NCI-H2196 treated with DMSO at 0.1 percent for 48 hours (cell line): ENCODE results near the gene FOXO3.

ENCODE experiments used
- DNase-seq: peaks from one replicate; lab custom pipeline; 2025; ENCODE audit not compliant: unreplicated experiment; lab: John Stamatoyannopoulos, UW

Gene FOXO3

GRCh38 chr6:108594151-108594550 lies 33.4 kb downstream of the FOXO3 start:
- DNase-seq = no peak

- DNase-seq = no peak
Measured at GRCh38 chr6:108594640-108595039, 33.9 kb downstream of the FOXO3 start.

- no peak for DNase-seq
Measured at GRCh38 chr6:108596956-108597355, 36.2 kb downstream of the FOXO3 start.

- no peak for DNase-seq
Measured at GRCh38 chr6:108597572-108598304, 37.0 kb downstream of the FOXO3 start.

- DNase-seq = no peak
Measured at GRCh38 chr6:108598305-108598863, 37.7 kb downstream of the FOXO3 start.

GRCh38 chr6:108604156-108604555 lies 43.4 kb downstream of the FOXO3 start:
- no peak for DNase-seq

GRCh38 chr6:108606250-108606690 lies 45.6 kb downstream of the FOXO3 start:
- no peak for DNase-seq

GRCh38 chr6:108608453-108609275 lies 47.9 kb downstream of the FOXO3 start:
- no peak for DNase-seq

- no peak for DNase-seq
Measured at GRCh38 chr6:108609276-108609769, 48.6 kb downstream of the FOXO3 start.

- no peak for DNase-seq
Measured at GRCh38 chr6:108610270-108610839, 49.6 kb downstream of the FOXO3 start.

- DNase-seq = no peak
Measured at GRCh38 chr6:108610957-108611586, 50.4 kb downstream of the FOXO3 start.

GRCh38 chr6:108612852-108613251 lies 52.1 kb downstream of the FOXO3 start:
- DNase-seq = no peak

GRCh38 chr6:108616544-108616943 lies 55.8 kb downstream of the FOXO3 start:
- no peak for DNase-seq

- no peak for DNase-seq
Measured at GRCh38 chr6:108616973-108617372, 56.3 kb downstream of the FOXO3 start.

GRCh38 chr6:108618623-108619152 lies 58.0 kb downstream of the FOXO3 start:
- DNase-seq = no peak

- no peak for DNase-seq
Measured at GRCh38 chr6:108619431-108620197, 58.9 kb downstream of the FOXO3 start.

GRCh38 chr6:108621117-108621516 lies 60.4 kb downstream of the FOXO3 start:
- no peak for DNase-seq

- DNase-seq = no peak
Measured at GRCh38 chr6:108622641-108623298, 62.1 kb downstream of the FOXO3 start.

- no peak for DNase-seq
Measured at GRCh38 chr6:108623995-108624394, 63.3 kb downstream of the FOXO3 start.
